NCI-H524 (cell line): Measurements from ENCODE around the gene ERMAP.

ENCODE experiments used
- DNase-seq, 2 experiments: peaks; one replicate each; lab custom pipeline; 2025; lab: John Stamatoyannopoulos, UW

The ERMAP gene

DNA sequence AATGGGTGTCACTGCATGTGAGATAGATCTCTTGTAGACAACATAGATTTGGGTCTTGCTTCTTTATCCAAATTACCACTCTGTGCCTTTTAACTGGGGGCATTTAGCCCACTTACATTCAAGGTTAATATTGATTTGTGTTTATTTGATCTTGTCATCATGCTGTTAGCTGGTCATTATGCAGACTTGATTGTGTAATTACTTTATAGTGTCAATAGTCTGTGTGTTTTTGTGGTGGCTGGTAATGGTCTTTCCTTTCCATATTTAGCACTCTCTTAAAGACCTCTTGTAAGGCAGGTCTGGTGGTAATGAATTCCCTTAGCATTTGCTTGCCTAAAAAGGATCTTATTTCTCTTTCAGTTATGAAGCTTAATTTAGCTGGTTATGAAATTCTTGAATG lies 59.1 kb downstream of the ERMAP start:
- no peak for DNase-seq

DNA sequence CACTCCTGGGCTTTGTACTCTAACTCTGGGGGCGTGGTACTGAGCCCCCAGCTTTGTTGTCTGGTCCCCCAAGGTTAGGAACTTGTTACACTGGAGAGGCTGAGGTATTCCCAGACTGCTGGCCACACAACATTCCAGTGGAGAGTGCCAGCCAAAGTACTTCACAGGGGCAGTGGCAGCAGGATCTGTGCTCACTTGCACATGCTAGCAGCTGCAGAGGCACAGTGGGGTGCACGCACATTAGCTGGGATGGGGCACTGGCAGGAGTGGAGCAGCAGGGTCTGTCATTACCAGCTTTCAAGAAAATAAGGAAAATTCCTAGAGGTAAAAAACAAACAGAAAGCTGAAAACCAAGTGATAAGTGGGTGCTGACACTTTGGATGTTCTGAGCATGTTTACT lies 60.5 kb downstream of the ERMAP start:
- no peak for DNase-seq

DNA sequence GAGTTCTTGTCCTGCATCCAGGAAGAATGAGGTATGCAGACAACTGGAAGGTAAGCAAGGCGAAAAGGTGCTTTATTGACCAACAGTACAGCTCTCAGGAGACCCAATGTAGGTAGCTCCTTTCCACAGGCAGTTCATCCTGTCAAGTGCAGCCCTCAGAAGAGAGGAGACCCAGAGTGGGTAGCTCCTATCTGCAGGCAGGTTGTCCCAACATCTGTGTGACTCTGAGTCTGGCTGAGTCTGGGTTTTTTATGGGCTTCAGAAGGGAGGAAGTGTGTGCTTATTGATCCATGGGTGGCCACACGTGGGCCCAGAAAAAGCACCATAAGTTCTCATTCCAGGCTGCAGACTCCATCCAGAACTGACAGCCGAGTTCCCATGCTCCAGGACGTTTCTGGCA lies 63.5 kb downstream of the ERMAP start:
- no peak for DNase-seq

DNA sequence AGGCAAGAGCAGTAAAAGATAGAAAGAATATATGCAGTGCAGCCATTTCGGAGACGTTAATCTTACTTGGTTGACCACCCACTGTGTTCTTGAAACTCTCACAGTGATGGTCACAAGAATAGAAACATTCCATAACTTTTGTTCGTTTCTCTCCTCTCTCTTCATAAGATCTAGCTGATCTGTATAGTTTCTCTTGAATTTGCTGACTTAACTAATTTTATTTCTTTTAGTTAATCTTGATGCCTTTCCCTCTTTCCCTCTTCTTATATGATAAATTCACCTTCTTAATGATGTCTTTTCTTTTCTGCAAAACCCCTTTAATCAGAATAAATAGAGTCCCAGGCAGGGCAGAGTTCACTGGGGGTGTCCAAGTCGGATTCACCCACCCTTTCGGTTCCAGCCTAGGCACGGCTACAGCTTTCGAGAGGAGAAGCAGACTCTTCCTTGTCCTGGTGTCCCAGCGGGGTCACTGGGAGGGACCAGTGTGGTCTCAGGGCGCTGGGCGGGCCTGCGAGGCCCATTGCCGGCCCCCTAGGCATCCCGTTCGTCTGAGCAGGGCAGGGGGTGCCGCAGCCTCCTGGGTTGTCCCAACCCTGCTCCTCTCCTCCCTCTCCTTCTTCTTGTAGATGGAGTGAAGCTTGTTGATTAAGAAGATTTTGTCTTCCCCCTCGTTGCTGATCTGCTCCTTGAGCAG lies 69.3 kb downstream of the ERMAP start:
- no peak for DNase-seq

DNA sequence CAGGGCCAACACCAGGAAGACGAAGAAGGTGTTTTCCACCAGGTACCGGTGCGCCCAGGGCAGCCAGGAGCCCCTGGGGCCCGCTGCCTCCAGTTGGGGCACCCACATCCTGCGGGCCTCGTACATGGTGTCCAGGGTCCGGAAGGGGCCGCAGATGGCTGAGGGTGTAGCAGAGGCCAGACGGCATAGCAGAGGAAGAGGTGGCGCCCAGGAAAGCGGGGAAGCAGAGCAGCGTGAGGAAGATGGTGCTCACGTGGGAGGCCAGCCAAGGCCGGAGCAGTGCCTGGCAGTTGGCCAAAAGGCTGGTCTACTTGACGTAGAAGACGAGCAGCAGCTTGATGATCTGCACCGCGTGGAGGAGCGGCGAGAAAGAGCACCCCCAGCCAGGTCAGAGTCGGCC lies 69.9 kb downstream of the ERMAP start:
- no peak for DNase-seq

DNA sequence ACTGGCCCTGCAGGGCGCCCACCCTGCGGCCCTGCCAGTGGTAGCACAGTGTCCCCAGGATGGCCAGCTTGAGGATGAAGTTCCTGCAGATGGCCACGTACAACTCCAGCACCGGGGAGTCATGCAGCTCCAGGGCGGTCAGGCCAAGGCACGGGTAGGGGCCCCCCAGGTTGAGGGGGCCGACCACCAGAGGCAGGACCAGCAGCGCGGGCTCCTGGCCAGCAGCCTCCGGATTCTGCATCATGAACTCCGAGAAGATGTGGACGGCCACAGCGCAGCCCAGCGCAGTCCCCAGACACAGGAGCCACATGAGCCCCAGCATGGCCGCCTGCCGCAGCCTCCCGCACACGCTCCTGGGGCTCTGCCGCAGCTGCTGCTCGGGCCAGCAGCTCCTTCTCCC lies 70.4 kb downstream of the ERMAP start:
- DNase-seq: no peak

DNA sequence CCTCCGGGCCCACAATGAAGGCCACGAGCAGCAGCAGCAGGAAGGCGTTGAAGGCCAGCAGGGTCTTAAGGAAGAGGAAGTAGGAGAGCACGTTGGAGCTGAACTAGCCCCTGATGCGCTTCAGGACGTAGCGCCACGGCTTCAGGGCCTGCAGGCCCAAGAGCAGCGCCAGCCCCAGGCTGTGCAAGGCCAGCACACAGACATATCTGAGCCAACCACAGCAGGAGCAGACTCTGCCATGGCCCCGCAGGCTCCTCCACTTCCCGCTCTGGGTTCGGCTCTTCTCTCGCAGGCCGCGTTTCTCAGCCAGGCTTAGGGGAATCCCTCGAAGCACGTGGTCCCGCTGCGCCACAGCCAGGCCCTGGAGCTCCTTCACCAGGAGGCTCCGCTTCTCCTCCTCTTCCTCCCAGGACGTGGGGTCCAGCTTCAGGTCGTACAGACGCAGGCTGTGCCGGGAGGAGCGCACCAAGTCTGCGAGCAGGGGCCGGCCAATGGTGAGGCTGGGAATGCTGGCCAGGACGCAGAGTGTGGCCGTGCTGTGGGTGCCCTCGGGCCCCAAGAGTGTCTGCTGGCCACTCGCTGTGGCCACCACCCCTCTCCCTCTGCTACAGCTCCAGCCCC lies 71.2 kb downstream of the ERMAP start:
- no peak for DNase-seq

DNA sequence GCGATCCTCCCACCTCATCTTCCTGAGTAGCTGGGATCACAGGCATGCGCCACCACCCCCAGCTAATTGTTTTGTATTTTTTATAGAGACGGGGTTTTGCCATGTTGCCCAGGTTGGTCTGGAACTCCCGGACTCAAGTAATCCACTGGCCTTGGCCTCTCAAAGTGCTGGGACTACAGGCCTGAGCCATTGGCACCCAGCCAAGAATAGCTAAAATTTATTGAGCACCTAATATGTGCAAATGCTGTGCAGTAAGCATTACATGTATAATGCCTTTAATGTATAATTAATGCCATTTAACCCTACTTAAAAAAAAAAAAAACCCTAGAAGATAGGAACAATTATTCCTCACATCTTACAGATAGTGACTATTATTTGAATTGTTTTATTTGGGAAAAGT lies 72.3 kb downstream of the ERMAP start:
- DNase-seq: no peak

DNA sequence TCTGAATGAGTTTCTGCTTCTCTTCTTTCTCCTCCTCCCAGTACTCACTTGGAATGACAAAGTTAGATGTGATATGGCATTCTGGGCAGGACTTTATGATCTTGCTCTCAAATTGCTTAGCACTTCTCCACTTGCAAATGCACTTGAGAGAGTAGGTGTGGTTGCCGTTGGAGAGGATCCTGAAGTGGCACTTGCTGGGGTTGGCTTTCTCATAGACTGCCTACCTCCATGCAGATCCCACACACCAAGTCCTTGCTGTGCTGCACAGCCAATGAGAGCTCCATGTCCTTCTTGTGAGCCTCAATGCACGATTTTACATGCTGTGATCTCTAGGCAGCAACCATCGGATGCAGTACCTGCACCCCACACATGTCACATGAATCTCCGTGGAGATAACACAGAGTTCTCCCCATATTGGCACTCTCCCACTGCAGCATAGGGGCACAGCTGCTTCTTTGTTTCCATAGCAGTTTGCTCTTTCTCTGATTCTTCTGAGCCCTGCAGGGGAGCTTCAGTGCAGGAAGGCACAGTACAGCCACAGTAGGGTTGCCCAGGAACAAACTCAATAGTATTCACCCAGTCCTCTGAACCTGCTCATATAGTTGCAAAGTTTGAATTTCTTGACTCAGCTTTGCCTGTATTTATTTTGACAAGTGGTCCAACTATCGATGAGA lies 74.7 kb downstream of the ERMAP start:
- DNase-seq: peak in 1 of 2 experiments; percentile 43
